Body of pancreas (tissue), 4 donors: ENCODE results near the gene LCAT. TPM values are rescaled to one million over a fixed set of nuclear protein-coding genes. Genes with fewer than 3 reads are reported as not detected.

Experiments used
- ATAC-seq: fragments of 150-250 bp; one replicate; pipeline ENCODE4 v1.9.1; 2016
- DNase-seq, 4 donors: peaks; one replicate each; pipeline ENCODE4 v3.0.0-alpha.2; 2019
- H3K27ac ChIP-seq, 4 donors: fragments of 200-600 bp; sonication (generic); 1 replicate in 3 of 4; 2 replicates in 1 of 4; pipeline versions ENCODE4 v1.5.1 to v1.6.1; 2016 to 2019; ENCODE audit warnings: mild to moderate bottlenecking in 1 of 4, mixed read lengths in 1 of 4, moderate library complexity in 1 of 4
- H3K27me3 ChIP-seq, 2 donors: fragments of 200-600 bp; sonication (generic); one replicate each; pipeline ENCODE4 v1.6.0; 2016; ENCODE audit warnings: mild to moderate bottlenecking in 1 of 2
- H3K36me3 ChIP-seq, 2 donors: fragments of 200-600 bp; sonication (generic); replicated peaks in 1 of 2; 2 replicates each; pipeline ENCODE4 v1.5.1; 2016; ENCODE audit warnings: low read depth in 2 of 2; ENCODE audit not compliant: insufficient read depth in 1 of 2
- H3K4me1 ChIP-seq: fragments of 200-600 bp; sonication (generic); one replicate; pipeline ENCODE4 v1.6.0; 2016
- H3K4me3 ChIP-seq, 2 donors: fragments of 200-600 bp; sonication (generic); 1 replicate in 1 of 2; 2 replicates in 1 of 2; pipeline ENCODE4 v1.5.1; 2016 to 2019
- H3K9me3 ChIP-seq, 3 donors: fragments of 200-600 bp; sonication (generic); 1 replicate in 2 of 3; 2 replicates in 1 of 3; pipeline ENCODE4 v1.5.1; 2016
- CTCF ChIP-seq, 7 experiments: fragments of 450-650 bp in 4 of 7; fragments of 200-600 bp in 3 of 7; sonication (generic) in 3 of 7; IDR thresholded peaks; one replicate each; pipeline ENCODE4 v1.5.1; 2016 to 2019; ENCODE audit warnings: antibody characterized with exemption in 7 of 7
- POLR2A ChIP-seq, 3 donors: fragments of 450-650 bp; IDR thresholded peaks; one replicate each; pipeline ENCODE4 v1.6.1; 2016; ENCODE audit warnings: antibody characterized with exemption in 3 of 3, mild to moderate bottlenecking in 2 of 3
- WGBS, 2 donors: methylation state at CpG; one replicate each; pipeline ENCODE4 v1.1.5; 2017; 5-methylcytosine and 5-hydroxymethylcytosine counted together
- intact Hi-C: fragments of 100-400 bp; cut with DNase I; formaldehyde crosslinking; loops from one replicate; pipeline ENCODE4 v1.15.1; 2023
- total RNA-seq, 2 donors: library from RNA; depleted of rRNA; stranded (reverse); fragments of >200 nt; gene quantifications; one replicate each; pipeline ENCODE4 v1.1.0, GENCODE V29; 2016

LCAT gene
- total RNA-seq, 2 donors from 2014 or later: 7.5 to 17.8 TPM

- Histone ChIP-seq H3K27ac (peak within 1 kb of the TSS; percentile 80 to 89 (median 87)), H3K27me3 (no peaks in the 10 kb centered on the region), H3K4me3 (peak within 1 kb of the TSS; percentile 71 to 73), H3K9me3 (no peaks in the 10 kb centered on the region), H3K36me3 (no peaks in the 10 kb centered on the region), H3K4me1 (peaks cover 35% of the 10 kb centered on the region)
- intact Hi-C loops: no loop called here
- TF ChIP-seq CTCF (IDR thresholded peaks at IDR 0.05) (peak in 1 of 7 experiments; percentile 21), POLR2A (IDR thresholded peaks at IDR 0.05) (peak; percentile 77 to 92 (median 80))
- ATAC-seq (peak; percentile 89), DNase-seq (peak; percentile 81 to 87 (median 84))
- WGBS, 2 donors: 1 to 2% methylated on average over 14 to 53 of the region's 78 CpGs
Observed at GRCh38 chr16:67968400-67969253, 24.7 kb upstream of the LCAT start, which contains the start of gene SLC12A4. SLC12A4 (minus strand) TSS chr16:67968637; CDS start chr16:67968553, 84 bp downstream.

- DNase-seq: peak; percentile 42 to 60 (median 54)
- Histone ChIP-seq H3K27ac (peak overlapping the region; percentile 80 to 89 (median 87)), H3K4me3 (peak overlapping the region; percentile 71 to 73), H3K27me3 (no peaks in the 10 kb centered on the region), H3K9me3 (no peaks in the 10 kb centered on the region), H3K36me3 (no peaks in the 10 kb centered on the region), H3K4me1 (peaks cover 36% of the 10 kb centered on the region)
- TF ChIP-seq POLR2A (IDR thresholded peaks at IDR 0.05): no peak
- intact Hi-C loops: no loop called here
- 2 to 3% methylated on average over 12 to 30 of the region's 45 CpGs for whole genome bisulfite sequencing, 2 donors
- peak; percentile 53 for ATAC-seq
Observed at GRCh38 chr16:67967958-67968399, 24.1 kb upstream of the LCAT start.

- TF ChIP-seq POLR2A (IDR thresholded peaks at IDR 0.05) (no peak), CTCF (IDR thresholded peaks at IDR 0.05) (no peak)
- Histone ChIP-seq H3K4me3 (peak overlapping the region; percentile 71 to 73), H3K27me3 (no peaks in the 10 kb centered on the region), H3K36me3 (no peaks in the 10 kb centered on the region), H3K27ac (peak overlapping the region; percentile 80 to 89 (median 87)), H3K4me1 (peaks cover 41% of the 10 kb centered on the region), H3K9me3 (no peaks in the 10 kb centered on the region)
- intact Hi-C loops: no loop called here
- 25 to 37% methylated on average over 16 to 18 of the region's 18 CpGs for WGBS, 2 donors
- DNase-seq: no peak
- ATAC-seq: peak; percentile 7
Observed at GRCh38 chr16:67967183-67967957, 23.4 kb upstream of the LCAT start.

- Histone ChIP-seq H3K4me3 (no peak overlapping the region), H3K27me3 (no peaks in the 10 kb centered on the region), H3K4me1 (peaks cover 48% of the 10 kb centered on the region), H3K27ac (peak overlapping the region in 2 of 4 donors; percentile 1 to 89), H3K36me3 (no peaks in the 10 kb centered on the region), H3K9me3 (no peaks in the 10 kb centered on the region)
- DNase-seq (no peak), ATAC-seq (no peak)
- WGBS, 2 donors: 53 to 60% methylated on average over 3 of the region's 3 CpGs
- TF ChIP-seq POLR2A (IDR thresholded peaks at IDR 0.05): no peak
- TF ChIP-seq CTCF (IDR thresholded peaks at IDR 0.05): no peak
- intact Hi-C loops: no loop called here
Observed at GRCh38 chr16:67966549-67967182, 22.7 kb upstream of the LCAT start.
